Fibroblast of the aortic adventitia (primary cell): ENCODE measurements around the gene KIT. TPM values are rescaled to one million over a fixed set of nuclear protein-coding genes. Genes with fewer than 3 reads are reported as not detected.

ENCODE experiments used
- DNase-seq: peaks from one replicate; pipeline ENCODE4 v3.0.0-alpha.2; 2010; ENCODE audit warnings: low read depth
- H3K4me3 ChIP-seq: 2 replicates; pipeline ENCODE4 v1.5.1; 2011; ENCODE audit warnings: low read depth, mild to moderate bottlenecking, control low read depth, low read length, moderate library complexity
- total RNA-seq: library from RNA; depleted of rRNA; stranded (reverse); fragments of >200 nt; gene quantifications from 2 replicates; pipeline ENCODE4 v1.2.3, GENCODE V29; 2012; ENCODE audit warnings: low replicate concordance
- TF ChIP-seq, protein P1 (sequence below): IDR thresholded peaks from 2 replicates; pipeline ENCODE4 v1.5.1; 2011; ENCODE audit warnings: mild to moderate bottlenecking, low read length, control low read depth, inconsistent platforms; ENCODE audit not compliant: insufficient read depth

Gene KIT
- total RNA-seq, 1 donor, result 2.7 TPM

DNA sequence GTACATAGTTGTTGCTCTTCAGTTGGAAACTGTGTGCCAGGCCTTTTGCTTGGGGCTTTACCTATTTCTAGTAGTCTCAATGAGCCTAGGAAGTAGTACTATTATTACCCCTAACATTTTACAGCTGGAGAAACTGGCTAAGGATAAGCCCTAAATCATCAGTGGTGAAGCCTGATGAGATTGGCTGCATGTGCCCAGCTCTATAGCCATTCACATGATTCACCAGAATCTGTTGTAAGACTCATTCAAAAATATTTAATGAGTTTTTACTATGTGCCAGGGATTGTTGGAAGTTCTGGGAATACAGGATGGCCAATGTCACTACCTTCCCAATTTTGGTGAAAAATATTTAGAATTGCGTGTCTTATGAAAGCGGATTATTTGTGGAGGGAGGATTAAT, 2.8 kb downstream of the KIT start:
- no peak overlapping the region for H3K4me3 ChIP-seq
- DNase-seq, result no peak

DNA sequence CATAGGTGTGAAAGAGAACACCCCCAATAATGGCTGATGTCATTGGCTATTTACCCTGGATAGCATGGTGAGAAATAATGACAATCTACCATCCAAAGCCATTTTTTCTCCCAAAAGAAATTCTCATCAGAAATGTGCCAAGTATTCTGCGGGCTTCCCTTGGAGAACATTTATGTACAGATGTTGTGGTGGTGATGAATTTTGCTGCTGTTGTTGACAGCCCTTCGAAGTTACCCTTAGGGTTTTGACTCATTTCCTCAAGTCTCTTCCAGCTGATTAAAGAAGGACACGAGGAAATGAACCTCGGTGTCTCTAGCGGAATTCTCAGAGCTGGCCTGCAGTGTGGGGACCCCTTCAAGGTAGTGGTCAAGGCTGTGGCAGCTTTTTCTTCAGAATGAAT, 3.4 kb downstream of the KIT start:
- TF ChIP-seq, protein P1, sequence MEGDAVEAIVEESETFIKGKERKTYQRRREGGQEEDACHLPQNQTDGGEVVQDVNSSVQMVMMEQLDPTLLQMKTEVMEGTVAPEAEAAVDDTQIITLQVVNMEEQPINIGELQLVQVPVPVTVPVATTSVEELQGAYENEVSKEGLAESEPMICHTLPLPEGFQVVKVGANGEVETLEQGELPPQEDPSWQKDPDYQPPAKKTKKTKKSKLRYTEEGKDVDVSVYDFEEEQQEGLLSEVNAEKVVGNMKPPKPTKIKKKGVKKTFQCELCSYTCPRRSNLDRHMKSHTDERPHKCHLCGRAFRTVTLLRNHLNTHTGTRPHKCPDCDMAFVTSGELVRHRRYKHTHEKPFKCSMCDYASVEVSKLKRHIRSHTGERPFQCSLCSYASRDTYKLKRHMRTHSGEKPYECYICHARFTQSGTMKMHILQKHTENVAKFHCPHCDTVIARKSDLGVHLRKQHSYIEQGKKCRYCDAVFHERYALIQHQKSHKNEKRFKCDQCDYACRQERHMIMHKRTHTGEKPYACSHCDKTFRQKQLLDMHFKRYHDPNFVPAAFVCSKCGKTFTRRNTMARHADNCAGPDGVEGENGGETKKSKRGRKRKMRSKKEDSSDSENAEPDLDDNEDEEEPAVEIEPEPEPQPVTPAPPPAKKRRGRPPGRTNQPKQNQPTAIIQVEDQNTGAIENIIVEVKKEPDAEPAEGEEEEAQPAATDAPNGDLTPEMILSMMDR, result no peak
- no peak overlapping the region for H3K4me3 ChIP-seq
- DNase-seq, result no peak

More for the DNA sequence above, 2.8 kb downstream of the KIT start:
- TF ChIP-seq, protein P1, result no peak

DNA sequence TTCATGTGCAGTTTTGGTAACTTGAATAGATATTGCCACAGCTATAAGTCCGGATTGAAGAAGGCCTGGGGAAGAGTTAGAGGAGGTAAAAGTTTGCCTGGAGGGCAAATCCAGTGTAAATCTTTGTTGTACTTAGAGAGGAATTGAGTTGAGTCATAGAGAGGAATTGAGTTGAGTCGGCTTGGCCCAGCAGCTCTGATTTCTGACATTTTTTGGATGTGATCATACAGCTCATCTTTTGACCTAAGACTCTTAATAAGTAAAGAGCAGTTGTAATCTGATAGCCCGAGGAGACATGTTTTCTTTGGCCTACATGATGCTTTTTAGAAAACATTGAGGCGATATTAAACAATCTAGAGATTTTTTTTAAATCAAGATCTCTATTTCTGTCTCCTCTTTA, 3.9 kb downstream of the KIT start:
- peak; percentile 30 for DNase-seq
- no peak overlapping the region for H3K4me3 ChIP-seq
- TF ChIP-seq, protein P1, result no peak

DNA sequence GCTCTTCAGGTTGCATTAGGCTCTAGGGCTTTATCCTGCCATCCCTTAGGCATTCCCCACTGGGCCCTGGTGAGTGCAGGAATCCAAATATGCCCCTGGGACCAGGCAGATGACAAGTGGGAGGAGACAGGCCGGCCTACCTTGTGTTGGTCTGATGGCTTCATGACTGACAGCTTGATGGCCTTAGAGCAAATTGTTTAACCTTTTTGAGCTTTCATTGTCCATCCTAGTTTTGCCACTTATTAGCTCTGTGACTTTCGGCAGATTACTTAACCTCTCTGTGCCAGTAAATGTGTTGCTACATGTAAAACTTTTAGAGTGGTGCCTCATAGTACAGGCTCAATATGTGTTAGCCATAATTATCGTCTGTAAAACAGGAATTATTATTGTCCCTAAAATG, 4.4 kb downstream of the KIT start:
- TF ChIP-seq, protein P1, result no peak
- no peak overlapping the region for H3K4me3 ChIP-seq
- DNase-seq, result no peak

DNA sequence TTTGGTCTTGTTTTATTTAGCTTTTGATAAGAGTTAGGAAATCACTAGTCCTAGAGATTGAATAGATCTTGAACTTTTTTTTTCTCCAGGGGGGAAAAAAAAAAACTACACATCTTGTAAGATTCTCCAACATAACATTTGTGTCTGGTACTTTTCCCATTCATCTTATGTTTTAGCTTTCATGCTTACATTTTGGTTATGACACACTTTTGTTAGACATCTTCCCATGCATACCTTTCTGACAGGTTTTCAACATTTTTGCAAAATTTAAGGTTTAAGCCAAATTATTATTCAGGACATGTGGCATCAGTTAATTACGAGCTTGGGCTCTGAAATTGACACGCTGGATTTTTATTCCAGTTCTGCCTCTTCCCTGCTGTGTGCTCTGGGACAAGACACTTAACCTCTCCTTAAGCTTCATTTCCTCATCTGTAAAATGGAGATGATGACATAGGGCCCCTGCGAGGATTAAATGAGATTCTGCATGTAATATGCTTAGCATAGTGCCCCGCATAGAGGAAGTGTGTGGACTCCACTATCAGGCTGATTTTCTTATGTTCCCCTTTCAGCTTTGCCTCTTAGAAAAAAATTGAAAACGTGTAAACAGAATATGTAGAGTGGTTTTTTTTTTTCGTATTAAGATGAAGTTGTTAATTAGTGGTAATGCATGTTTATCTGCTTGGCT, 5.3 kb downstream of the KIT start:
- no peak for DNase-seq
- TF ChIP-seq, protein P1, result no peak
- no peak overlapping the region for H3K4me3 ChIP-seq

DNA sequence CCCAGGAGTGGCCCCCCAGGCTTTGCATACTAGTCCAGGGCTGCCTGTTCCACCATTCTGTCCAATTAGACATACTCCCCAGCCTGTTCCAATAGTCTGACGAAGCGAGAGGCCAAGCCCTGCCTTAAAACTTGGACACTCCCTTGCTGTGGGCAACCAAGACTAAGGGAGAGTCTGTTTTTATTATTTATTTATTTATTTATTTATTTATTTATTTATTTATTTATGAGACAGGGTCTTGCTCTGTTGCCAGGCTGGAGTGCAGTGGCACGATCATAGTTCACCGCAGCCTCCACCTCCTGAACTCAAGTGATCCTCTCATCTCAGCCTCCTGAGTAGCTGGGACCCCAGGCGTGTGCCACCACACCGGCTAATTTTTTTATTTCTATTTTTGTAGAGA, 6.6 kb downstream of the KIT start:
- TF ChIP-seq, protein P1, result no peak
- no peak for DNase-seq

More for the DNA sequence above, 6.6 kb downstream of the KIT start:
- H3K4me3 ChIP-seq, result no peak overlapping the region
